A673 (cell line): ENCODE results near the gene LHFPL2.

Experiments
- EZH2 ChIP-seq: fragments of 200-600 bp; sonication (generic); IDR thresholded peaks from 2 replicates; pipeline ENCODE4 v1.6.1; 2017; ENCODE audit warnings: borderline replicate concordance, low read depth, mild to moderate bottlenecking, mixed read lengths, antibody characterized with exemption, low read length; ENCODE audit not compliant: poor library complexity, severe bottlenecking
- TF ChIP-seq, protein P1 (sequence below): fragments of 300-800, 200-600 bp; sonication (generic); conservative IDR thresholded peaks from 2 replicates; pipeline ENCODE4 v1.5.1; 2017; ENCODE audit warnings: low read depth, mild to moderate bottlenecking, antibody characterized with exemption, low read length, moderate library complexity, mixed read lengths

DNA sequence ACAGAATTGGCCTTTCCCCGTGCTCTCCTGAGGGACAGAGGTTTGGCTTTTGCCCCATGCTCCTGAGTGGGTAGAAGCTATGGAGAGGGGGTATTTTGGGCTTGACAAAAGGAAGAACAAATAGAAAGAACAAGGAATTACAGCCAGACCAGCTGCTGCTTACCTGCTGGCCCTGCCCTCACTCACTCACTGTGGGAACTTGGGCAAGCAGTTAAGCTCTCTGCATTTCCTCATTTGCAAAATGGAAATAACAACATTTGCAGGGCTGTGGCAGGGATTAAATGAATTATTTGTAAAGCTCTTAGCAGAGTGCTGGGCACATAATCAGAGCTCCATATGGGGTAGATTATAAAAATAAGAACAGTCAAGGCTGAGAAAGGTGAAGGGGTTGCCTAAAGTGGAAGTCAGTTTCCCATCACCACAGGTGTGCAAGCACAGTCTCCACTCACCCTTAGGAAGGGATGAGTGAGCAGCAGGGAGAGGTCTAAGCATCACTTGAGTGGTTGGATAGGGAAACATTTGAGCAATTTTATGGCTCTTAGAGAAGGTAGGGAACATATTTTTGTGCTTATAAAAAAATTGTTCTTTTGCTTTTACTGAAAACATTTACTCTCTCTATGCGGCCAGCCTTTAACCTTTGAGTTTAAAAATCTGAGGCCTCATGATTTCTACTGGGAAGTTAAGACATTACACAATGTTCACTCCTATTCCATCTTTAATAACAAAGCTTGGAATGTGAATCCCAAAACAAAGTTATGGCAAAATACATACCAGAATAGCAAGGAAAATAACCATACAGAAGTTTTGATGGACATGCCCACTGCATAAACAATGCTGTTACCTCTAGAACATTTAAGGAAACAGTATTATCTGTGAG is 42.8 kb upstream of the LHFPL2 start:
- TF ChIP-seq, protein P1, sequence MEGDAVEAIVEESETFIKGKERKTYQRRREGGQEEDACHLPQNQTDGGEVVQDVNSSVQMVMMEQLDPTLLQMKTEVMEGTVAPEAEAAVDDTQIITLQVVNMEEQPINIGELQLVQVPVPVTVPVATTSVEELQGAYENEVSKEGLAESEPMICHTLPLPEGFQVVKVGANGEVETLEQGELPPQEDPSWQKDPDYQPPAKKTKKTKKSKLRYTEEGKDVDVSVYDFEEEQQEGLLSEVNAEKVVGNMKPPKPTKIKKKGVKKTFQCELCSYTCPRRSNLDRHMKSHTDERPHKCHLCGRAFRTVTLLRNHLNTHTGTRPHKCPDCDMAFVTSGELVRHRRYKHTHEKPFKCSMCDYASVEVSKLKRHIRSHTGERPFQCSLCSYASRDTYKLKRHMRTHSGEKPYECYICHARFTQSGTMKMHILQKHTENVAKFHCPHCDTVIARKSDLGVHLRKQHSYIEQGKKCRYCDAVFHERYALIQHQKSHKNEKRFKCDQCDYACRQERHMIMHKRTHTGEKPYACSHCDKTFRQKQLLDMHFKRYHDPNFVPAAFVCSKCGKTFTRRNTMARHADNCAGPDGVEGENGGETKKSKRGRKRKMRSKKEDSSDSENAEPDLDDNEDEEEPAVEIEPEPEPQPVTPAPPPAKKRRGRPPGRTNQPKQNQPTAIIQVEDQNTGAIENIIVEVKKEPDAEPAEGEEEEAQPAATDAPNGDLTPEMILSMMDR: no peak
- no peak for TF ChIP-seq EZH2
